ENCODE measurements around the gene ZNF440.
"Not testable (repeated sequence)": the region's sequence is repeated elsewhere in the genome, so short reads cannot be mapped to it uniquely, and the experiment has no call there.

The ZNF440 gene

GRCh38 chr19:11814029-11814699 lies at the start of gene ZNF440:
ZNF440 (plus strand) TSS chr19:11814273; CDS start chr19:11814448, 175 bp downstream.
- peak; percentile 94 for DNase-seq

- peak; percentile 96 for DNase-seq
Observed at GRCh38 chr19:11766597-11767591, 47.2 kb upstream of the ZNF440 start, which contains the start of gene ZNF441. ZNF441 (plus strand) TSS chr19:11767000; CDS start chr19:11767194, 194 bp downstream.

GRCh38 chr19:11767633-11768133 lies 46.4 kb upstream of the ZNF440 start:
- peak; percentile 27 for DNase-seq

GRCh38 chr19:11769995-11770394 lies 44.1 kb upstream of the ZNF440 start:
- peak; percentile 12 for DNase-seq

GRCh38 chr19:11771520-11771919 lies 42.6 kb upstream of the ZNF440 start:
- DNase-seq: not testable (repeated sequence)

- DNase-seq: not testable (repeated sequence)
Observed at GRCh38 chr19:11776669-11777068, 37.4 kb upstream of the ZNF440 start.

GRCh38 chr19:11780431-11781020 lies 33.5 kb upstream of the ZNF440 start:
- DNase-seq: no peak

GRCh38 chr19:11781295-11782057 lies 32.6 kb upstream of the ZNF440 start:
- DNase-seq: no peak

- DNase-seq: no peak
Observed at GRCh38 chr19:11783767-11784166, 30.3 kb upstream of the ZNF440 start.

- no peak for DNase-seq
Observed at GRCh38 chr19:11784356-11784755, 29.7 kb upstream of the ZNF440 start.

GRCh38 chr19:11787536-11787935 lies 26.5 kb upstream of the ZNF440 start:
- DNase-seq: no peak

- no peak for DNase-seq
Observed at GRCh38 chr19:11792942-11793341, 21.1 kb upstream of the ZNF440 start.

GRCh38 chr19:11797491-11797890 lies 16.6 kb upstream of the ZNF440 start:
- DNase-seq: peak; percentile 92

GRCh38 chr19:11798391-11799330 lies 15.4 kb upstream of the ZNF440 start, which contains the start of gene ZNF491:
ZNF491 (plus strand) TSS chr19:11798523; CDS start chr19:11805954, 7,431 bp downstream.
- peak; percentile 93 for DNase-seq

GRCh38 chr19:11806354-11807098 lies 7.5 kb upstream of the ZNF440 start:
- DNase-seq: no peak

GRCh38 chr19:11807099-11807380 lies 7.0 kb upstream of the ZNF440 start:
- no peak for DNase-seq

- DNase-seq: no peak
Observed at GRCh38 chr19:11813703-11814028, 407 bp upstream of the ZNF440 start.

GRCh38 chr19:11814700-11815035 lies 595 bp downstream of the ZNF440 start:
- peak; percentile 46 for DNase-seq

GRCh38 chr19:11821474-11822109 lies 7.5 kb downstream of the ZNF440 start:
- no peak for DNase-seq

All from hematopoietic multipotent progenitor cell treated with erythropoietin and hydrocortisone succinate and interleukin-3 and kit ligand, for 8 days (in vitro differentiated cells).